OCI-LY3 (cell line): Measurements from ENCODE around the gene URB2.

Source experiments
- H2AFZ ChIP-seq: fragments of 200-600, 300-600 bp; shearing (Covaris generic); 2 replicates; pipeline ENCODE4 v1.6.0; 2014; ENCODE audit warnings: antibody characterized with exemption, low read depth, low read length
- H3K27ac ChIP-seq: fragments of 200-600, 300-600 bp; sonication (generic); 2 replicates; pipeline ENCODE4 v1.5.1; 2014; ENCODE audit warnings: mild to moderate bottlenecking, low read length, moderate library complexity, mixed read lengths
- H3K27me3 ChIP-seq: fragments of 200-600, 300-600 bp; sonication (generic); 2 replicates; pipeline ENCODE4 v1.6.1; 2014; ENCODE audit warnings: low read depth, low read length, mixed read lengths
- H3K36me3 ChIP-seq: fragments of 200-600, 300-600 bp; sonication (generic); replicated peaks from 2 replicates; pipeline ENCODE3; 2014; ENCODE audit warnings: low read depth, low read length, mixed read lengths
- H3K4me1 ChIP-seq: fragments of 300-600, 200-600 bp; sonication (generic); 2 replicates; pipeline ENCODE4 v1.6.1; 2014; ENCODE audit warnings: low read length, mixed read lengths
- H3K4me2 ChIP-seq: fragments of 200-600, 300-600 bp; sonication (generic); 2 replicates; pipeline ENCODE4 v1.6.1; 2014; ENCODE audit warnings: low read length, mixed read lengths
- H3K4me3 ChIP-seq: fragments of 300-600, 200-600 bp; sonication (generic); 2 replicates; pipeline ENCODE4 v1.5.1; 2014; ENCODE audit warnings: antibody characterized with exemption, mild to moderate bottlenecking, low read length, moderate library complexity
- H3K79me2 ChIP-seq: fragments of 300-600, 200-600 bp; shearing (Covaris generic); 2 replicates; pipeline ENCODE4 v1.6.1; 2014; ENCODE audit warnings: mild to moderate bottlenecking, low read length, mixed read lengths
- H3K9ac ChIP-seq: fragments of 300-600, 200-600 bp; shearing (Covaris generic); 2 replicates; pipeline ENCODE4 v1.6.0; 2014; ENCODE audit warnings: mild to moderate bottlenecking, low read length, moderate library complexity
- H3K9me3 ChIP-seq: fragments of 200-600, 300-600 bp; shearing (Covaris generic); 2 replicates; pipeline ENCODE4 v1.6.1; 2014; ENCODE audit warnings: low read length, mixed read lengths; ENCODE audit not compliant: insufficient read depth
- H4K20me1 ChIP-seq: fragments of 200-600, 300-600 bp; sonication (generic); 2 replicates; pipeline ENCODE4 v1.6.1; 2016; ENCODE audit warnings: low read length, mixed read lengths; ENCODE audit not compliant: insufficient read depth
- CTCF ChIP-seq: fragments of 200-600, 300-600 bp; sonication (generic); IDR thresholded peaks from 2 replicates; pipeline ENCODE4 v1.5.1; 2014; ENCODE audit warnings: antibody characterized with exemption, low read length, low read depth
- EZH2phosphoT487 ChIP-seq: fragments of 200-600 bp; shearing (Covaris generic); IDR thresholded peaks from 2 replicates; pipeline ENCODE4 v1.6.1; 2018; ENCODE audit warnings: antibody characterized with exemption, mixed run types, low read depth

URB2 gene

DNA sequence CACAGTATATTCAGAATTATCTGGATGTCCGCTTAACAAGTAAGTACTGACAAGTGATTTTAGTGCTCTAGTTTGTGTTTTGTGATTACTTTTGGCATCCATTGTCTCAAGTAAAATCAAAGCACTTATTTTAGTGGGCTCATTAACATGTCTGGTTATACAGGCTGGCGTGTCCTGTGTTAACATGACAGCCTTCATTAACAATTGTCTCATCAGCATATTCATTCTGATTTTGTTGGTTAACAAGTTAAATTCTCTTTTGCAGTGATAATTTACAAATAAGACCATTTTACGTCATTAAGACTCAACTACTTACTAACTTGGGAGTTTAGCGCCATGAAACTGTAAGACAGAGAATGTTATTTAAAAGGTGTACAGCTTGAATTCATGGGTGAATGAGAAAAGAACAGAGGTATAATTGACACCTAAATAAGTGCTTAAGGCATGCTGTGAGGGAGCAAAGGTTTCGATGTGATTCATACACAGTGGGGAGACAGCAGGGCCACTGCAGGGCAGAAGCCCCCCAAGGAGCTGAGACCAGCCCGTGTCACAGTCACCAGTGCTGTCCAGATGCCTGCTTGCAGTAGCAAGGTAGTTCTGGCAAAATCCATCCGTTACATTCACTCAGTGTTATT lies 22.6 kb upstream of the URB2 start:
- H3K27me3 ChIP-seq: no peaks in the 10 kb centered on the region
- H3K9me3 ChIP-seq: no peaks in the 10 kb centered on the region
- H3K79me2 ChIP-seq: peaks cover 4% of the 10 kb centered on the region; the same call in 1 of the 2 replicates
- no peak overlapping the region for H2AFZ ChIP-seq
- H4K20me1 ChIP-seq: peaks cover 9% of the 10 kb centered on the region; the same call in 1 of the 2 replicates
- H3K4me2 ChIP-seq: no peak overlapping the region
- no peak overlapping the region for H3K4me3 ChIP-seq
- TF ChIP-seq CTCF: no peak
- TF ChIP-seq EZH2phosphoT487: no peak
- no peak overlapping the region for H3K9ac ChIP-seq
- H3K36me3 ChIP-seq: peaks cover 72% of the 10 kb centered on the region
- no peaks in the 10 kb centered on the region for H3K4me1 ChIP-seq
- no peak overlapping the region for H3K27ac ChIP-seq

GRCh38 chr1:229607370-229607769 lies 18.7 kb upstream of the URB2 start:
- Histone ChIP-seq H4K20me1 (no peaks in the 10 kb centered on the region), H3K27me3 (no peaks in the 10 kb centered on the region), H3K27ac (no peak overlapping the region), H3K4me2 (no peak overlapping the region), H3K79me2 (no peaks in the 10 kb centered on the region), H3K9ac (no peak overlapping the region), H3K9me3 (no peaks in the 10 kb centered on the region), H2AFZ (no peak overlapping the region), H3K4me1 (no peaks in the 10 kb centered on the region), H3K36me3 (peaks cover 70% of the 10 kb centered on the region), H3K4me3 (no peak overlapping the region)
- TF ChIP-seq EZH2phosphoT487 (no peak), CTCF (no peak)

DNA sequence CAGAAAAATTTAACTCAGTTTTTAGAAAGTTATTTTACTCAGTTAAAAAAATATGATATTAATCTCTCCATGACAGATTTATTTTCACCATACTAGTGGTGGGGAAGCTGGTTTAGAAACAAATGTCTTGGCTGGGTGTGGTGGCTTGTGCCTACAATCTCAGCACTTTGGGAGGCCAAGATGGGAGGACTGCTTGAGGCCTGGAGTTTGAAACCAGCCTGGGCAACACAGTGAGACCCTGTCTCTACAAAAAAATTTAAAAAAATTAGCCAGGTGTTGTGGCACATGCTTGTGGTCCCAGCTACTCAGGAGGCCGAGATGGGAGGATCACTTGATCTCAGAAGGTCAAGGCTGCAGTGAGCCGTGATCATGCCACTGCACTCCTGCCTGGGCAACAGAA lies 17.5 kb upstream of the URB2 start:
- Histone ChIP-seq H2AFZ (no peak overlapping the region), H3K27me3 (no peaks in the 10 kb centered on the region), H3K4me3 (no peak overlapping the region), H3K4me1 (no peaks in the 10 kb centered on the region), H3K9me3 (no peaks in the 10 kb centered on the region), H3K9ac (no peak overlapping the region), H4K20me1 (no peaks in the 10 kb centered on the region; the same call in 1 of the 2 replicates), H3K4me2 (no peak overlapping the region), H3K79me2 (no peaks in the 10 kb centered on the region), H3K36me3 (peaks cover 71% of the 10 kb centered on the region), H3K27ac (no peak overlapping the region)
- no peak for TF ChIP-seq CTCF
- TF ChIP-seq EZH2phosphoT487: no peak

DNA sequence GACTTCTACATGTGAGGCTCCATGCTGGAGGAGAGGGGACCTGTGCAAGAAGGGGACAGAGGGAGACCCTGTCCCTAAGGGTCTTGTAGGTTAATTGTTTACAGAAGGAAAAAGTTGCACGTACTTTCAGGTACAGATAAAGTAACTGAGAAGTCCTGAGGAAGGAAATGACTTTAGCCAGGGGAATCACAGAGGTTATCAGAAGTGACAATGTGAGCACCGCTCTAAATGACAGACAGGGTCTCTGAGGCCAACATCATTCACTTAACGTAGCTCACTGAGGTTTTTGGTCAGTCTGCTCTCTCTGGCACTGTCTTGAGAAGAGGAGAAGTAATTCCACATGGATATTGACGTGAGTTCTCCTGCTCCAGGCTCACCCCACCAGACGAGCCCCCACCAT lies 12.1 kb upstream of the URB2 start:
- H3K4me2 ChIP-seq: no peak overlapping the region
- peaks cover 25% of the 10 kb centered on the region for H4K20me1 ChIP-seq
- no peak for TF ChIP-seq CTCF
- no peak for TF ChIP-seq EZH2phosphoT487
- H3K27ac ChIP-seq: no peak overlapping the region
- peaks cover 2% of the 10 kb centered on the region for H3K4me1 ChIP-seq
- H3K36me3 ChIP-seq: peaks cover 36% of the 10 kb centered on the region
- no peaks in the 10 kb centered on the region for H3K9me3 ChIP-seq
- no peak overlapping the region for H3K9ac ChIP-seq
- peaks cover 46% of the 10 kb centered on the region for H3K79me2 ChIP-seq
- no peak overlapping the region for H3K4me3 ChIP-seq
- H2AFZ ChIP-seq: no peak overlapping the region
- no peaks in the 10 kb centered on the region for H3K27me3 ChIP-seq
